Keratinocyte (primary cell): ENCODE data around the gene UNC119B. TPM values are rescaled to one million over a fixed set of nuclear protein-coding genes. Genes with fewer than 3 reads are reported as not detected.

ENCODE experiments used
- DNase-seq: peaks from one replicate; pipeline ENCODE4 v3.0.0-alpha.2; 2011; ENCODE audit warnings: low read depth, missing footprints, low spot score
- FAIRE-seq: peaks from 2 replicates; lab custom pipeline; 2011; peaks lifted over from hg19 to GRCh38; lab: Jason Lieb, UNC
- H2AFZ ChIP-seq: 2 replicates; pipeline ENCODE4 v1.6.0; 2012; ENCODE audit warnings: low read length, control low read depth, inconsistent platforms; ENCODE audit not compliant: control insufficient read depth
- H3K27ac ChIP-seq: 2 replicates; pipeline ENCODE4 v1.5.1; 2011; ENCODE audit warnings: low read length; ENCODE audit not compliant: control insufficient read depth, insufficient read depth
- H3K27me3 ChIP-seq: 3 replicates; pipeline ENCODE4 v1.6.0; 2011; ENCODE audit warnings: low read length; ENCODE audit not compliant: control insufficient read depth, insufficient read depth; ENCODE audit errors: extremely low read depth
- H3K36me3 ChIP-seq, 2 experiments: 2 replicates in 1 of 2; 3 replicates in 1 of 2; pipeline ENCODE4 v1.5.1; 2011; ENCODE audit warnings: low read length in 2 of 2, mild to moderate bottlenecking in 1 of 2; ENCODE audit not compliant: control insufficient read depth in 2 of 2, insufficient read depth in 2 of 2; ENCODE audit errors: extremely low read depth in 1 of 2
- H3K4me1 ChIP-seq: 3 replicates; pipeline ENCODE4 v1.5.1; 2011; ENCODE audit warnings: low read length; ENCODE audit not compliant: control insufficient read depth, insufficient read depth; ENCODE audit errors: extremely low read depth
- H3K4me2 ChIP-seq: 3 replicates; pipeline ENCODE4 v1.6.0; 2011; ENCODE audit warnings: low read depth, low read length; ENCODE audit not compliant: control insufficient read depth, insufficient read depth; ENCODE audit errors: extremely low read depth
- H3K4me3 ChIP-seq, 3 experiments: fragments of 200-600 bp in 1 of 3; sonication (generic) in 1 of 3; 2 replicates in 2 of 3; 3 replicates in 1 of 3; pipeline ENCODE4 v1.5.1; 2011 to 2016; ENCODE audit warnings: low read length in 3 of 3, mild to moderate bottlenecking in 3 of 3, control low read depth in 2 of 3, inconsistent platforms in 1 of 3, low read depth in 1 of 3, mixed read lengths in 1 of 3, mixed run types in 1 of 3, moderate library complexity in 1 of 3; ENCODE audit not compliant: control insufficient read depth in 2 of 3, insufficient read depth in 2 of 3; ENCODE audit errors: extremely low read depth in 1 of 3
- H3K79me2 ChIP-seq: 2 replicates; pipeline ENCODE4 v1.6.0; 2012; ENCODE audit warnings: low read length; ENCODE audit not compliant: control insufficient read depth, insufficient read depth
- H3K9ac ChIP-seq: 3 replicates; pipeline ENCODE4 v1.6.0; 2011; ENCODE audit warnings: low read length; ENCODE audit not compliant: control insufficient read depth, insufficient read depth; ENCODE audit errors: extremely low read depth
- H3K9me1 ChIP-seq: 3 replicates; pipeline ENCODE4 v1.6.0; 2011; ENCODE audit warnings: low read length; ENCODE audit not compliant: control insufficient read depth, insufficient read depth; ENCODE audit errors: extremely low read depth
- H3K9me3 ChIP-seq: 2 replicates; pipeline ENCODE4 v1.5.1; 2012; ENCODE audit warnings: low read depth, low read length; ENCODE audit not compliant: control insufficient read depth
- H4K20me1 ChIP-seq: 3 replicates; pipeline ENCODE4 v1.6.0; 2011; ENCODE audit warnings: low read length; ENCODE audit not compliant: control insufficient read depth, insufficient read depth; ENCODE audit errors: extremely low read depth
- CTCF ChIP-seq, 3 experiments: IDR thresholded peaks in 1 of 3; conservative IDR thresholded peaks in 1 of 3; optimal IDR thresholded peaks in 1 of 3; 2 replicates in 2 of 3; 3 replicates in 1 of 3; pipeline versions ENCODE3 to v1.5.1; 2011; ENCODE audit warnings: low read length in 3 of 3, mild to moderate bottlenecking in 3 of 3, moderate library complexity in 2 of 3, control low read depth in 1 of 3, inconsistent platforms in 1 of 3; ENCODE audit not compliant: insufficient read depth in 2 of 3; ENCODE audit errors: extremely low read depth in 1 of 3
- EZH2 ChIP-seq: IDR thresholded peaks from one replicate; pipeline ENCODE4 v1.6.1; 2012; ENCODE audit warnings: inconsistent platforms, mild to moderate bottlenecking, low read length, moderate library complexity
- dilution Hi-C: fragments of 300-500 bp; cut with MboI; formaldehyde crosslinking; loops from one replicate; pipeline ENCODE4 v1.7.0; 2020; ENCODE audit warnings: low sequenced_read_pairs; ENCODE audit not compliant: extremely low pct_ligation_motif_present
- polyA plus RNA-seq, 5 experiments: library from polyadenylated mRNA; depleted of rRNA in 3 of 5; stranded (reverse) in 3 of 5; stranded (forward) in 1 of 5; unstranded in 1 of 5; fragments of >200 nt; gene quantifications; 1 replicate in 1 of 5; 2 replicates in 3 of 5; 3 replicates in 1 of 5; pipeline versions ENCODE4 v1.2.1 to v1.2.3, GENCODE V29; 2011 to 2012; ENCODE audit warnings: missing spikeins in 2 of 5, low read depth in 1 of 5, low replicate concordance in 1 of 5

Gene UNC119B
- polyA plus RNA-seq, 1 donor (not counting 4 experiments of a cell fraction or from before 2014, with no cell fraction given) = 22.0 TPM

GRCh38 chr12:120687578-120688289 lies 22.5 kb upstream of the UNC119B start:
- Histone ChIP-seq H3K36me3 (peaks cover 0 to 1% of the 10 kb centered on the region in 2 experiments), H3K27ac (peak overlapping the region; percentile 71), H3K9ac (peak overlapping the region; percentile 91), H3K9me1 (no peaks in the 10 kb centered on the region), H3K79me2 (peaks cover 55% of the 10 kb centered on the region), H3K4me2 (peak overlapping the region; percentile 95), H4K20me1 (peaks cover 11% of the 10 kb centered on the region), H2AFZ (peak overlapping the region; percentile 37), H3K27me3 (no peaks in the 10 kb centered on the region), H3K9me3 (no peaks in the 10 kb centered on the region), H3K4me1 (peaks cover 22% of the 10 kb centered on the region), H3K4me3 (peak overlapping the region; percentile 83 to 87 (median 83))
- DNase-seq (no peak), FAIRE-seq (no peak)
- dilution Hi-C loops = no loop called here
- TF ChIP-seq CTCF (optimal IDR thresholded peaks at IDR 0.05 in 1 of 3, IDR thresholded peaks at IDR 0.05 in 1 of 3, conservative IDR thresholded peaks at IDR 0.05 in 1 of 3; ENCODE audit: extremely low read depth in 1 of 3, insufficient read depth in 2 of 3, low read length in 3 of 3) (no peak), EZH2 (no peak)

DNA sequence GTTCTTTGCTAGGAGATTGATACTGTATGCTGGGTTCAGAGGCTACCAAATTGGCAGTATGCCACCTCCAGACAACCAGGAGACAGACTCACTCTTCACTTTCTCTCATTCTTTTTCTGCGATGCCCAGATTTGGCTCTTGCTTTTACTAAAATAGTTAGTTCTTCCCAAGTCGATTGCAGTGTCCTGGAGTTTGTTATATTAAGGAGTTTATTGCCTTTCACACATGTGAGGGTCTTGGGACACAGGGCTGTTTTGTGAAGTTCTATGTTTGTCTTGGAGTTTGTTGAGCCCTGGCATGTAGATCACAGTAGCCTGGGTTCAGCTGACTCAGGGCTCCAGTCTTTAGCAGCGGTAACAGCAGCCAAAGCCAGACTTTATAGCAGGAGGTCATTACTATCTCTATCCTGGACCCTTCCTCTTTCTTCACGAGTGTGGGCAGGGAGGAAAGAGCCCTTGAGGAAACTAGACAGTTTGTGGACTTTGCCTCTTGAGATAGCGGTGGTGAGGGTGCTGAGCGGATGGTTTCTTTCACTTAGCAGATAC lies 21.7 kb upstream of the UNC119B start:
- peaks cover 0 to 5% of the 10 kb centered on the region in 2 experiments for H3K36me3 ChIP-seq
- H3K9me1 ChIP-seq = no peaks in the 10 kb centered on the region
- peak; percentile 17 for FAIRE-seq
- dilution Hi-C loops = no loop called here
- peak overlapping the region; percentile 83 to 87 (median 83) for H3K4me3 ChIP-seq
- H3K4me2 ChIP-seq = peak overlapping the region; percentile 95
- DNase-seq = no peak
- no peaks in the 10 kb centered on the region for H3K27me3 ChIP-seq
- H3K9me3 ChIP-seq = no peaks in the 10 kb centered on the region
- no peak overlapping the region for H2AFZ ChIP-seq
- peaks cover 11% of the 10 kb centered on the region for H4K20me1 ChIP-seq
- peak overlapping the region; percentile 91 for H3K9ac ChIP-seq
- H3K4me1 ChIP-seq = peaks cover 22% of the 10 kb centered on the region
- TF ChIP-seq EZH2 = no peak
- TF ChIP-seq CTCF (optimal IDR thresholded peaks at IDR 0.05 in 1 of 3, IDR thresholded peaks at IDR 0.05 in 1 of 3, conservative IDR thresholded peaks at IDR 0.05 in 1 of 3; ENCODE audit: extremely low read depth in 1 of 3, insufficient read depth in 2 of 3, low read length in 3 of 3) = no peak
- peak overlapping the region; percentile 71 for H3K27ac ChIP-seq
- H3K79me2 ChIP-seq = peaks cover 62% of the 10 kb centered on the region
